HCT116 (cell line): ENCODE data around the gene ATOX1.

Experiments used
- CEBPB ChIP-seq: IDR thresholded peaks from 2 replicates; pipeline ENCODE4 v1.6.1; 2012; ENCODE audit warnings: low read depth
- CTCF ChIP-seq, 3 experiments: fragments of 200-600 bp in 1 of 3; sonication (generic) in 1 of 3; IDR thresholded peaks in 2 of 3; conservative IDR thresholded peaks in 1 of 3; 2 replicates each; pipeline ENCODE4 v1.5.1; 2012 to 2017; ENCODE audit warnings: low read depth in 2 of 3, low read length in 2 of 3, antibody characterized with exemption in 1 of 3, borderline replicate concordance in 1 of 3, control low read depth in 1 of 3, mild to moderate bottlenecking in 1 of 3, mixed read lengths in 1 of 3, mixed run types in 1 of 3, moderate library complexity in 1 of 3; ENCODE audit not compliant: insufficient read depth in 1 of 3
- EGR1 ChIP-seq: IDR thresholded peaks from 2 replicates; pipeline ENCODE4 v1.6.1; 2012; ENCODE audit warnings: low read depth
- ELF1 ChIP-seq: IDR thresholded peaks from 2 replicates; pipeline ENCODE4 v1.6.1; 2012; ENCODE audit warnings: low read depth, borderline replicate concordance
- EZH2 ChIP-seq: fragments of 200-600 bp; sonication (generic); IDR thresholded peaks from 2 replicates; pipeline ENCODE4 v1.6.1; 2017; ENCODE audit warnings: antibody characterized with exemption, mixed run types
- FOSL1 ChIP-seq: IDR thresholded peaks from 2 replicates; pipeline ENCODE4 v1.6.1; 2012; ENCODE audit warnings: low read depth
- TCF7L2 ChIP-seq: IDR thresholded peaks from 2 replicates; pipeline ENCODE4 v1.7.0; 2011; ENCODE audit warnings: borderline replicate concordance, inconsistent platforms; ENCODE audit not compliant: insufficient read depth, insufficient read length; ENCODE audit errors: extremely low read depth
- YY1 ChIP-seq: IDR thresholded peaks from 2 replicates; pipeline ENCODE4 v1.6.1; 2011; ENCODE audit warnings: low read length, low read depth, moderate library complexity, mild to moderate bottlenecking; ENCODE audit not compliant: insufficient replicate concordance; ENCODE audit errors: extremely low read depth
- ZFX ChIP-seq: fragments of 450-650 bp; IDR thresholded peaks from 2 replicates; pipeline ENCODE4 v1.6.1; 2017
- TF ChIP-seq, protein P1 (sequence below): IDR thresholded peaks from 2 replicates; pipeline ENCODE4 v1.6.1; 2012

- TF ChIP-seq CEBPB (no peak), CTCF (IDR thresholded peaks at IDR 0.05 in 2 of 3, conservative IDR thresholded peaks at IDR 0.05 in 1 of 3; ENCODE audit: borderline replicate concordance in 1 of 3, insufficient read depth in 1 of 3, low read depth in 2 of 3, low read length in 2 of 3) (no peak), TCF7L2 (no peak), EZH2 (no peak), ZFX (no peak), ELF1 (no peak), YY1 (no peak), EGR1 (no peak), FOSL1 (no peak)
- TF ChIP-seq, protein P1, sequence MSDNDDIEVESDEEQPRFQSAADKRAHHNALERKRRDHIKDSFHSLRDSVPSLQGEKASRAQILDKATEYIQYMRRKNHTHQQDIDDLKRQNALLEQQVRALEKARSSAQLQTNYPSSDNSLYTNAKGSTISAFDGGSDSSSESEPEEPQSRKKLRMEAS, result no peak
These were observed 49.2 kb downstream of the ATOX1 start for GRCh38 chr5:151709109-151709735.
